ENCODE results near the gene SMPD3. TPM values are rescaled to one million over a fixed set of nuclear protein-coding genes. Genes with fewer than 3 reads are reported as not detected.

The SMPD3 gene
- total and polyA plus RNA-seq, 2 experiments from 2014 or later = 0.57 to 0.83 TPM

GRCh38 chr16:68423771-68424170 is 24.5 kb downstream of the SMPD3 start:
- no peaks in the 10 kb centered on the region for H3K79me2 ChIP-seq (replicated peaks; ENCODE audit: insufficient read depth)
- no peaks in the 10 kb centered on the region for H4K20me1 ChIP-seq (replicated peaks; ENCODE audit: insufficient read depth)
- H3K36me3 ChIP-seq (ENCODE audit: insufficient read depth) = no peaks in the 10 kb centered on the region
- no peak overlapping the region for H3K4me3 Mint-ChIP-seq
- H2AFZ ChIP-seq = no peak overlapping the region
- H3K9me2 ChIP-seq (ENCODE audit: insufficient read depth) = 0 out of 2 replicates have a peak, but pooled peaks cover 3% of the 10 kb centered on the region
- H3K9me3 Mint-ChIP-seq = no peaks in the 10 kb centered on the region
- DNase-seq (ENCODE audit: low spot score) (no peak), ATAC-seq (no peak)
- no peak overlapping the region for H3K27ac Mint-ChIP-seq
- H3K4me3 ChIP-seq = no peak overlapping the region
- H3K27ac ChIP-seq (ENCODE audit: low read depth) = no peak overlapping the region
- no peaks in the 10 kb centered on the region for H3K4me1 ChIP-seq (ENCODE audit: insufficient read depth)
- no peak overlapping the region for H3K4me2 ChIP-seq
- no peaks in the 10 kb centered on the region for H3K27me3 ChIP-seq (ENCODE audit: insufficient read depth)
- no peaks in the 10 kb centered on the region for H3K36me3 Mint-ChIP-seq (ENCODE audit: low read depth)
- TF ChIP-seq EZH2 (IDR thresholded peaks at IDR 0.05; ENCODE audit: low read depth, unreplicated experiment) (no peak), ZNF114 (CRISPR knock-in tag; IDR thresholded peaks at IDR 0.05) (no peak), ETS1 (IDR thresholded peaks at IDR 0.05) (no peak), CREB1 (CRISPR knock-in tag; IDR thresholded peaks at IDR 0.05; ENCODE audit: low read depth) (no peak), EZH2phosphoT487 (IDR thresholded peaks at IDR 0.05; ENCODE audit: unreplicated experiment) (no peak), ZNF462 (CRISPR knock-in tag; IDR thresholded peaks at IDR 0.05) (no peak), STAT1 (IDR thresholded peaks at IDR 0.05; ENCODE audit: unreplicated experiment) (no peak), JUNB (IDR thresholded peaks at IDR 0.05; ENCODE audit: unreplicated experiment) (no peak), POLR2AphosphoS5 (IDR thresholded peaks at IDR 0.05; ENCODE audit: low read depth) (no peak), CTCF (conservative IDR thresholded peaks at IDR 0.05; ENCODE audit: low read depth in 2 of 2) (no peak), ZNF331 (CRISPR knock-in tag; IDR thresholded peaks at IDR 0.05; ENCODE audit: low read depth) (no peak), NANOG (IDR thresholded peaks at IDR 0.05; ENCODE audit: borderline replicate concordance) (no peak)
- peaks cover 5% of the 10 kb centered on the region for H3K27me3 Mint-ChIP-seq (ENCODE audit: insufficient read depth, low read depth, poor library complexity)
- peaks cover 5% of the 10 kb centered on the region; the same call in 2 of the 3 replicates for H3K4me1 Mint-ChIP-seq
- no peaks in the 10 kb centered on the region for H3F3A ChIP-seq (replicated peaks; ENCODE audit: low read depth)
